Stimulated activated CD8-positive, alpha-beta memory T cell treated with anti-CD3 and anti-CD28 coated beads, Interleukin-12 subunit alpha, Interleukin-12 subunit beta, amount 100 ng/mL, for 24 hours (primary cell): ENCODE measurements around the gene POLR1A.

ENCODE experiments used
- DNase-seq: peaks from one replicate; pipeline ENCODE4 v3.0.0-alpha.2; 2020; ENCODE audit errors: extremely low read depth

Gene POLR1A

DNA sequence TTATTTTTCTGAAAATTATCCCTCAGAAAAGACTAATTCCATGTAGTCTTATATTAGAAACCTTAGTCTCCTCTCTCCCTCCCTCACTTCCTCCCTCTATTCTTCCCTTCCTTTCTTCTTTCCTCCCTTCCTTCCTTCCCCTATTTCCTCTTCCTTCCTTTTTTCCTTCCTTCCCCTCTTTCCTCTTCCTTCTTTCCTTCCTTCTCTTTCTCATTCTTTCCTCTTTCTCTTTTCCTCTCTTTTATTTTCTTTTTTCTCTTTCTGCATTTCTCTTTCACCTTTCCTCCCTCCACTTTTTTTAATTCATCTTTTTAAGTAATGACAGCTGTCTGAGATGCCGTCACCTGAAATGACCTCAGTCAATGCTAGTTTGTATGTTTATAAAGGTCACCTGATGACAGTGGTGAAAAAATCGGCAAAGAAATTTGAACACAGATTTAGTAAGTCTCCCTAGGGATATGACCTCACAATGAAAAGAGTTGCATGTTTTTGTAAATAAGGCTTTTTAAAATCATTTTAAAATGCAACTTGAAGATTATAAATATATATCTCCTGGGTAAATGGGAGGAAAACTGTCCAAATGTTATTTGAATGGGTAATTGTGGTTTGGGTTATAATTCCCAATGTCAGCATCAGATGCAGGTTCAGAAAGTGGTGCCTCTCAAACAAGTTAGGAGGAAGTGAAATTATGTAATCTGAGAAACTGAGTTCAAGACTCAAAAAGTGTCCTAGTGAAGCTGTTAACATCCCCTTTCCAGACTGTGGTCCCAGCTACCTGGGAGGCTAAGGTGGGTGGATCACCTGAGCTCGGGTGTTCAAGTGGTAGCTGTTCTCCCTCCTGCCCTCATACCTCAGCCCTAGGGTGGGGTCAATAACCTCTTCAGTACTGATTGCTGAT lies 126.6 kb downstream of the POLR1A start:
- no peak for DNase-seq

DNA sequence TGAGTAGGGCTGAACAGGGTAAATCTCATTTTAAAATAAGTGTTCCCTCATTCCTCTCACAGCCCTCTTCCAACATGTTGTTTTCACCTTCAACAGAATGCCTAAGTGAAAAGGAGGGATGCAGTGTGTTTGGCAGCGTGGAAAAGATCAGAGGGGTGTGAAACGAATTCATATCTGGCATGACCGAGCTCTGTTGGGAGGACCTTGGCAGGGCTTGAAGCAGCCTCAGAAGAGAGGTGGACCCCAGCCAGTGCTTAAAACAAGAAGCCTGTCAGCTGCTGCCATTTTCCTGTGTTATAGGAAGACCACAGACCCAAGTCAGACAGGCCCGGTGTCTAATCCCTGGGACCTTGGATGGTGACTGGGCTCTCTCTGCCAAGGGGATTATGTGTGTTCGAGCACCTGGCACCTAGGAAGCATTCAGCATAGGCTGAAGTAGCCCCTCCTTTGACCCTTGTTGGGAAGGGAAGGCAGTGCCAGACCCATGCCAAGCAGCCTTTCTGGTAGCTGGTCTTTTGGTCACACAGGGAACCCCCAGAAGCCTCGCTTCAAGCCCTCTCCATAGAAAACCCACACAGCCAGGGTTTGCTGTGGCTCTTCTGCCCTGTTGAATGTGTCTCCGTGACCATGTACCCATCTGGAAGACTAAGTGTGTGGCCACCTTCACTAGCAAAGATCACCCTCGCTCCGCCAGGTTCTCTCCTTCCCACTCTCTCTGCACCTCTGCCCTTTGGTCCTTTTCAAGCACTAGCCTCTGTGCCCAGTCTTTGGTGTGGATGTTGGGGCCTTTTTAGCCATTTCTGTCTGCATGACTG lies 129.4 kb downstream of the POLR1A start:
- DNase-seq = no peak

DNA sequence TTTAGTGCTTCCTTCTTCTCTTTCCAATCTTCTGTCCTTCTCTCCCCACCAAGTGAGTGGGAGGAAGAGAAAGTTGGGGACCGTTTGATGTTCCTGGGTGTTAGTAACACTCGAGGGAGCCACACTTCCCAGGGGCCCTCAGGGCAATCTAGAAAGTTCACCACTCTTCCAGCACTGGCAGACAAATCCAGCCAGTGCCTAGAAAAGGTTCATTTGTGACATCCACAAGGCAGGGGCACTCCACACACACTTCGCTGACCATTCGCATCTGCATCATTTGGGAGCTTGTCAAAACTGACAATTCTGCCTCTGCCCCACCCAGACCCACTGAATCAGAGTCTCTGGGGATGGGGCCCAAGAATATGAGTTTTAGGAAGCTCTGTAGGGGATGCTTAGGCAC lies 130.1 kb downstream of the POLR1A start:
- DNase-seq = no peak

DNA sequence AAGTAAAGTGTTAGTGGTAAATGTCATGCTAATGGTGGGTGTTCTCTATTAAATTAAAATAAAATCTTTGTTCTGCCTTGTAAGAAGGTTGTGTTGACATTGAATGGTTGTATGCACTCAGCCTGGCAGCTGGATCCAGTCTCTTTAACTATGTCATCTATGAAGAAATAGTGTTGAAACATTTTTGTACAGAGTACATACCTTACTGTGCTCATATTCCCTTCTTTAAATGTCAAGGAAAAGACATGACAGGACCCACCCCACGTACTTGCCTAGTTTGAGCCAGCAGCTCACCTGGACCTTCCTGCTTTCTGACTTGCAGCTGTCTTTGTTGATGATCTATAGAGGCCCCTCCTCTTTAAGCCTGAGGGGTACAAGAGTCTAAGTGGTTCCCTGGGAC lies 131.3 kb downstream of the POLR1A start:
- no peak for DNase-seq

DNA sequence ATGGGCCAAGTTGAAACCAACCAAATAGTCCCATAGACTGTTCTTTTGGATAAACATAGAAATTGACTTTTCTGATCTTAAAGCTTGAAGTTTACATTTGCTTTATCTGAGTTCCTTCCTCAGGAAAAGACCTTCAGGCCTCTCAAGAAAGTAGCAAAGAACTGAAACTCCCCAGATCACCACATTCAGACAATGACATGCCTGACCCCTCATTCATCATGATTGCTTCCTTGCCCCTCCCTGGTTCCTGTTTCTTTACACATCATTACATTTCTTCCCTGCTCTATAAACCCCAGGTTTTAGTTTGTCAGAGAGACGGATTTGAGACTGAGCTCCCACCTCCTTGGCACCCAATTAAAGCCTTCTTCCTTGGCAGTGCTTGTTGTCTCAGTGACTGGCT lies 133.3 kb downstream of the POLR1A start:
- DNase-seq = no peak

DNA sequence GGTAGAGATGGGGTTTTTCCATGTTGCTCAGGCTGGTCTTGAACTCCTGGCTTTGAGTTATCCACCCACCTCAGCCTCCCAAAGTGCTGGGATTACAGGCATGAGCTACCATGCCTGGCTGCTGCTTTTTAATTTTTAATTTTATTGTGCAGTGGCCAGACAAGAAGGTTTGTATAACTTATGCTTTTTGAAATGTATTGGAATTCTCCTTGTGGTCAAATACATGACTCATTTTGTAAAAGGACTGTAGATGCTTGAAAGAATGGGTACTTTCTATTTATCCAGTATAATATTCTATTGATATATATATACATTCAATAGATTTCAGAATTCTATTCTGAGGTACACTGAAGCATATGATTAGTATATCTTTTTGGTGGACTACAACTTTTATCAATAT lies 134.3 kb downstream of the POLR1A start:
- DNase-seq = no peak
